GM19351 (cell line): ENCODE data around the gene POFUT2.
A peak's percentile ranks its signal among the peaks of the same experiment; 100 is the strongest.

Experiments used
- ATAC-seq: cut with Tn5 transposase; IDR thresholded peaks from one replicate; pipeline ENCODE4 v1.9.1; 2021; ENCODE audit warnings: mild to moderate bottlenecking, moderate library complexity; ENCODE audit not compliant: unreplicated experiment

POFUT2 gene

GRCh38 chr21:45299864-45300785, 12.4 kb upstream of the POFUT2 start:
- no peak for ATAC-seq

GRCh38 chr21:45299026-45299863, 11.6 kb upstream of the POFUT2 start:
- no peak for ATAC-seq

- ATAC-seq: no peak
Observed at GRCh38 chr21:45297869-45298268, 10.2 kb upstream of the POFUT2 start.

- ATAC-seq: no peak
Observed at GRCh38 chr21:45297329-45297728, 9.6 kb upstream of the POFUT2 start.

GRCh38 chr21:45296638-45297037, 8.9 kb upstream of the POFUT2 start:
- ATAC-seq: no peak

- no peak for ATAC-seq
Observed at GRCh38 chr21:45295576-45296365, 8.1 kb upstream of the POFUT2 start.

- ATAC-seq: no peak
Observed at GRCh38 chr21:45294509-45295291, 7.0 kb upstream of the POFUT2 start.

- ATAC-seq: no peak
Observed at GRCh38 chr21:45293726-45294401, 6.2 kb upstream of the POFUT2 start.

GRCh38 chr21:45293220-45293725, 5.6 kb upstream of the POFUT2 start:
- ATAC-seq: no peak

- peak; percentile 37 for ATAC-seq
Observed at GRCh38 chr21:45292399-45293219, 4.9 kb upstream of the POFUT2 start.

GRCh38 chr21:45291613-45292398, 4.1 kb upstream of the POFUT2 start:
- no peak for ATAC-seq

- no peak for ATAC-seq
Observed at GRCh38 chr21:45290948-45291612, 3.4 kb upstream of the POFUT2 start.

GRCh38 chr21:45289655-45290515, 2.2 kb upstream of the POFUT2 start:
- no peak for ATAC-seq

- no peak for ATAC-seq
Observed at GRCh38 chr21:45289134-45289533, 1.4 kb upstream of the POFUT2 start.

GRCh38 chr21:45288441-45288841, 746 bp upstream of the POFUT2 start:
- no peak for ATAC-seq

GRCh38 chr21:45286671-45287437, 841 bp downstream of the POFUT2 start:
- ATAC-seq: no peak
